Stimulated activated naive CD4-positive, alpha-beta T cell (primary cell): ENCODE data around the gene PDE4D.
"Not testable (repeated sequence)": the region's sequence is repeated elsewhere in the genome, so short reads cannot be mapped to it uniquely, and the experiment has no call there.

Experiments
- DNase-seq, 6 experiments: peaks; one replicate each; lab custom pipeline; 2025; lab: John Stamatoyannopoulos, UW

The PDE4D gene

GRCh38 chr5:59608745-59609144 is 284.8 kb downstream of the PDE4D start:
- DNase-seq: no peak

GRCh38 chr5:59607138-59607765 is 286.3 kb downstream of the PDE4D start:
- DNase-seq: no peak

- no peak for DNase-seq
These were observed 287.6 kb downstream of the PDE4D start for GRCh38 chr5:59605915-59606314.

- DNase-seq: no peak
These were observed 289.4 kb downstream of the PDE4D start for GRCh38 chr5:59604111-59604510.

- DNase-seq: no peak
These were observed 292.5 kb downstream of the PDE4D start for GRCh38 chr5:59600998-59601397.

- no peak for DNase-seq
These were observed 293.4 kb downstream of the PDE4D start for GRCh38 chr5:59600153-59600552.

- no peak for DNase-seq
These were observed 293.8 kb downstream of the PDE4D start for GRCh38 chr5:59599729-59600128.

- DNase-seq: no peak
These were observed 295.0 kb downstream of the PDE4D start for GRCh38 chr5:59598547-59598874.

GRCh38 chr5:59597690-59598546 is 295.6 kb downstream of the PDE4D start:
- no peak for DNase-seq

- no peak for DNase-seq
These were observed 296.8 kb downstream of the PDE4D start for GRCh38 chr5:59596586-59597350.

- not testable (repeated sequence) for DNase-seq
These were observed 299.4 kb downstream of the PDE4D start for GRCh38 chr5:59594118-59594517.

- DNase-seq: no peak
These were observed 300.0 kb downstream of the PDE4D start for GRCh38 chr5:59593439-59594007.

- DNase-seq: no peak
These were observed 301.4 kb downstream of the PDE4D start for GRCh38 chr5:59592101-59592500.

GRCh38 chr5:59591162-59591561 is 302.4 kb downstream of the PDE4D start:
- no peak for DNase-seq

- DNase-seq: no peak
These were observed 304.6 kb downstream of the PDE4D start for GRCh38 chr5:59588922-59589321.

GRCh38 chr5:59587489-59588337 is 305.8 kb downstream of the PDE4D start:
- no peak for DNase-seq

GRCh38 chr5:59586841-59587240 is 306.7 kb downstream of the PDE4D start:
- DNase-seq: no peak

- no peak for DNase-seq
These were observed 308.4 kb downstream of the PDE4D start for GRCh38 chr5:59584858-59585846.

- DNase-seq: no peak
These were observed 309.5 kb downstream of the PDE4D start for GRCh38 chr5:59583810-59584562.
